ENCODE measurements around the gene PLOD3.

GRCh38 chr7:101172854-101173751, 44.3 kb downstream of the PLOD3 start:
- TF ChIP-seq CTCF (IDR thresholded peaks at IDR 0.05; ENCODE audit: low read depth, low read length), result no peak
- TF ChIP-seq POLR2A (IDR thresholded peaks at IDR 0.05; ENCODE audit: extremely low read depth, insufficient read length), result no peak
